HepG2 (cell line): ENCODE data around the gene CCBE1. TPM values are rescaled to one million over a fixed set of nuclear protein-coding genes. Genes with fewer than 3 reads are reported as not detected.

Experiments used
- ELF4 ChIP-seq: sonication (generic); formaldehyde crosslinking; IDR thresholded peaks from 2 replicates; pipeline ENCODE4 v1.5.0; 2020; ENCODE audit warnings: missing genetic modification reagents, mild to moderate bottlenecking, moderate library complexity, borderline replicate concordance
- ZBTB21 ChIP-seq: sonication (generic); formaldehyde crosslinking; IDR thresholded peaks from 2 replicates; pipeline ENCODE4 v1.4.0; 2020; ENCODE audit warnings: missing genetic modification reagents
- ZNF362 ChIP-seq: sonication (generic); formaldehyde crosslinking; IDR thresholded peaks from 2 replicates; pipeline ENCODE4 v1.4.0; 2020; ENCODE audit warnings: missing genetic modification reagents, mild to moderate bottlenecking, borderline replicate concordance
- ZNF501 ChIP-seq: sonication (generic); formaldehyde crosslinking; IDR thresholded peaks from 2 replicates; pipeline ENCODE4 v1.5.1; 2020; ENCODE audit warnings: mild to moderate bottlenecking, moderate library complexity, missing genetic modification reagents
- ZNF552 ChIP-seq: sonication (generic); formaldehyde crosslinking; IDR thresholded peaks from 2 replicates; pipeline ENCODE4 v1.9.0; 2022; ENCODE audit warnings: missing genetic modification reagents, mild to moderate bottlenecking, borderline replicate concordance
- polyA plus RNA-seq, 8 experiments: library from polyadenylated mRNA; depleted of rRNA in 3 of 8; stranded (reverse) in 7 of 8; unstranded in 1 of 8; fragments of >200 nt; fragmentation: Illumina TruSeq in 4 of 8; extraction: Trizol in 4 of 8; gene quantifications; 2 replicates each; pipeline versions ENCODE4 v1.2.1 to v1.2.3, GENCODE V29; 2011 to 2016; ENCODE audit warnings: low read depth in 4 of 8, missing spikeins in 1 of 8, mixed read lengths in 1 of 8; ENCODE audit not compliant: insufficient read depth in 1 of 8
- total RNA-seq, 5 experiments: library from RNA; depleted of rRNA; stranded (reverse); fragments of >200 nt; fragmentation: Illumina TruSeq; extraction: Trizol; gene quantifications; 2 replicates each; pipeline ENCODE4 v1.2.3, GENCODE V29; 2016; ENCODE audit warnings: low read depth in 1 of 5
- TF ChIP-seq, protein P1 (sequence below): sonication (generic); formaldehyde crosslinking; IDR thresholded peaks from 2 replicates; pipeline ENCODE4 v1.4.0; 2020; ENCODE audit warnings: missing genetic modification reagents

CCBE1 gene
- total and polyA plus RNA-seq, 2 of the 13 experiments (the other 11 are each of a cell fraction or from before 2014, with no cell fraction given) = not detected

- TF ChIP-seq ZBTB21 (CRISPR knock-in tag) (no peak), ZNF552 (CRISPR knock-in tag) (no peak), ZNF501 (CRISPR knock-in tag) (no peak), ELF4 (no peak), ZNF362 (CRISPR knock-in tag) (no peak)
- TF ChIP-seq, protein P1, sequence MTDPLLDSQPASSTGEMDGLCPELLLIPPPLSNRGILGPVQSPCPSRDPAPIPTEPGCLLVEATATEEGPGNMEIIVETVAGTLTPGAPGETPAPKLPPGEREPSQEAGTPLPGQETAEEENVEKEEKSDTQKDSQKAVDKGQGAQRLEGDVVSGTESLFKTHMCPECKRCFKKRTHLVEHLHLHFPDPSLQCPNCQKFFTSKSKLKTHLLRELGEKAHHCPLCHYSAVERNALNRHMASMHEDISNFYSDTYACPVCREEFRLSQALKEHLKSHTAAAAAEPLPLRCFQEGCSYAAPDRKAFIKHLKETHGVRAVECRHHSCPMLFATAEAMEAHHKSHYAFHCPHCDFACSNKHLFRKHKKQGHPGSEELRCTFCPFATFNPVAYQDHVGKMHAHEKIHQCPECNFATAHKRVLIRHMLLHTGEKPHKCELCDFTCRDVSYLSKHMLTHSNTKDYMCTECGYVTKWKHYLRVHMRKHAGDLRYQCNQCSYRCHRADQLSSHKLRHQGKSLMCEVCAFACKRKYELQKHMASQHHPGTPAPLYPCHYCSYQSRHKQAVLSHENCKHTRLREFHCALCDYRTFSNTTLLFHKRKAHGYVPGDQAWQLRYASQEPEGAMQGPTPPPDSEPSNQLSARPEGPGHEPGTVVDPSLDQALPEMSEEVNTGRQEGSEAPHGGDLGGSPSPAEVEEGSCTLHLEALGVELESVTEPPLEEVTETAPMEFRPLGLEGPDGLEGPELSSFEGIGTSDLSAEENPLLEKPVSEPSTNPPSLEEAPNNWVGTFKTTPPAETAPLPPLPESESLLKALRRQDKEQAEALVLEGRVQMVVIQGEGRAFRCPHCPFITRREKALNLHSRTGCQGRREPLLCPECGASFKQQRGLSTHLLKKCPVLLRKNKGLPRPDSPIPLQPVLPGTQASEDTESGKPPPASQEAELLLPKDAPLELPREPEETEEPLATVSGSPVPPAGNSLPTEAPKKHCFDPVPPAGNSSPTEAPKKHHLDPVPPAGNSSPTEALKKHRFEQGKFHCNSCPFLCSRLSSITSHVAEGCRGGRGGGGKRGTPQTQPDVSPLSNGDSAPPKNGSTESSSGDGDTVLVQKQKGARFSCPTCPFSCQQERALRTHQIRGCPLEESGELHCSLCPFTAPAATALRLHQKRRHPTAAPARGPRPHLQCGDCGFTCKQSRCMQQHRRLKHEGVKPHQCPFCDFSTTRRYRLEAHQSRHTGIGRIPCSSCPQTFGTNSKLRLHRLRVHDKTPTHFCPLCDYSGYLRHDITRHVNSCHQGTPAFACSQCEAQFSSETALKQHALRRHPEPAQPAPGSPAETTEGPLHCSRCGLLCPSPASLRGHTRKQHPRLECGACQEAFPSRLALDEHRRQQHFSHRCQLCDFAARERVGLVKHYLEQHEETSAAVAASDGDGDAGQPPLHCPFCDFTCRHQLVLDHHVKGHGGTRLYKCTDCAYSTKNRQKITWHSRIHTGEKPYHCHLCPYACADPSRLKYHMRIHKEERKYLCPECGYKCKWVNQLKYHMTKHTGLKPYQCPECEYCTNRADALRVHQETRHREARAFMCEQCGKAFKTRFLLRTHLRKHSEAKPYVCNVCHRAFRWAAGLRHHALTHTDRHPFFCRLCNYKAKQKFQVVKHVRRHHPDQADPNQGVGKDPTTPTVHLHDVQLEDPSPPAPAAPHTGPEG (CRISPR knock-in tag) = no peak
Measured at GRCh38 chr18:59388817-59389216, 308.4 kb downstream of the CCBE1 start (continued).
